Naive thymus-derived CD4-positive, alpha-beta T cell (primary cell): ENCODE results near the gene STXBP3. TPM values are rescaled to one million over a fixed set of nuclear protein-coding genes. Genes with fewer than 3 reads are reported as not detected.

Experiments used
- ATAC-seq: fragments of 150-1000 bp; cut with Tn5 transposase; 2 replicates; pipeline ENCODE4 v1.10.0; 2021; ENCODE audit warnings: mild to moderate bottlenecking, moderate library complexity
- CTCF ChIA-PET: fragments of 350-600 bp; sonication (Branson Sonifier 250); formaldehyde crosslinking; loops from one replicate; lab custom pipeline; 2021; ENCODE audit warnings: antibody characterized with exemption; lab: Charles Lee
- POLR2A ChIA-PET: fragments of 350-600 bp; sonication (Branson Sonifier 250); formaldehyde crosslinking; loops from one replicate; lab custom pipeline; 2021; ENCODE audit warnings: antibody characterized with exemption, inconsistent platforms; lab: Charles Lee
- DNase-seq, 9 donors: peaks; one replicate each; pipeline versions ENCODE4 v3.0.0 to v3.0.0-alpha.2; 2020 to 2022; ENCODE audit warnings: mixed read lengths in 1 of 9
- H3K27ac ChIP-seq: one replicate; pipeline ENCODE4 v1.7.0; 2013; ENCODE audit warnings: mild to moderate bottlenecking, low read depth, low read length, moderate library complexity
- H3K27me3 ChIP-seq, 2 donors: one replicate each; pipeline ENCODE4 v1.7.0; 2013; ENCODE audit warnings: low read length in 2 of 2, mild to moderate bottlenecking in 2 of 2, moderate library complexity in 2 of 2; ENCODE audit not compliant: control insufficient read depth in 2 of 2, insufficient read depth in 2 of 2
- H3K36me3 ChIP-seq, 3 experiments: 1 replicate in 2 of 3; 2 replicates in 1 of 3; pipeline ENCODE4 v1.7.0; 2013; ENCODE audit warnings: low read length in 3 of 3, mild to moderate bottlenecking in 3 of 3, moderate library complexity in 1 of 3; ENCODE audit not compliant: insufficient read depth in 3 of 3, control insufficient read depth in 2 of 3
- H3K4me1 ChIP-seq, 2 donors: one replicate each; pipeline ENCODE4 v1.7.0; 2013; ENCODE audit warnings: low read length in 2 of 2, mild to moderate bottlenecking in 2 of 2, moderate library complexity in 1 of 2; ENCODE audit not compliant: control insufficient read depth in 2 of 2, insufficient read depth in 2 of 2
- H3K4me3 ChIP-seq: 2 replicates; pipeline ENCODE4 v1.7.0; 2013; ENCODE audit warnings: mild to moderate bottlenecking, low read length
- H3K9me3 ChIP-seq, 3 experiments: 1 replicate in 2 of 3; 2 replicates in 1 of 3; pipeline ENCODE4 v1.7.0; 2013; ENCODE audit warnings: low read length in 3 of 3; ENCODE audit not compliant: control insufficient read depth in 2 of 3
- H3K27ac Mint-ChIP-seq, 9 donors: one replicate each; pipeline ENCODE4 v1.8.0; 2020 to 2022; ENCODE audit warnings: mixed read lengths in 9 of 9, mild to moderate bottlenecking in 8 of 9, moderate library complexity in 5 of 9, inconsistent platforms in 2 of 9
- H3K27me3 Mint-ChIP-seq, 5 donors: one replicate each; pipeline ENCODE4 v1.8.0; 2021 to 2022; ENCODE audit warnings: mixed read lengths in 5 of 5, mild to moderate bottlenecking in 1 of 5
- H3K36me3 Mint-ChIP-seq, 5 donors: one replicate each; pipeline ENCODE4 v1.8.0; 2020 to 2022; ENCODE audit warnings: mixed read lengths in 5 of 5, mild to moderate bottlenecking in 3 of 5, inconsistent platforms in 1 of 5
- H3K4me1 Mint-ChIP-seq, 7 donors: one replicate each; pipeline ENCODE4 v1.8.0; 2020 to 2022; ENCODE audit warnings: mixed read lengths in 7 of 7, mild to moderate bottlenecking in 3 of 7, inconsistent platforms in 1 of 7
- H3K4me3 Mint-ChIP-seq, 10 donors: one replicate each; pipeline ENCODE4 v1.8.0; 2020 to 2022; ENCODE audit warnings: mild to moderate bottlenecking in 10 of 10, mixed read lengths in 10 of 10, moderate library complexity in 6 of 10, inconsistent platforms in 2 of 10
- H3K9me3 Mint-ChIP-seq, 11 donors: one replicate each; pipeline ENCODE4 v1.8.0; 2020 to 2022; ENCODE audit warnings: mixed read lengths in 11 of 11, mild to moderate bottlenecking in 4 of 11, inconsistent platforms in 1 of 11, moderate library complexity in 1 of 11
- intact Hi-C, 2 donors: fragments of 100-400 bp; cut with micrococcal nuclease; formaldehyde crosslinking; loops; one replicate each; pipeline ENCODE4 v1.15.1; 2023
- polyA plus RNA-seq, 2 donors: library from polyadenylated mRNA; unstranded; fragments of 300-500 nt; fragmentation: Illumina TruSeq; gene quantifications; one replicate each; pipeline ENCODE4 v1.2.3, GENCODE V29; 2021
- total RNA-seq, 6 experiments: library from RNA in 5 of 6; stranded (reverse) in 5 of 6; gene quantifications; 1 replicate in 5 of 6; 2 replicates in 1 of 6; pipeline ENCODE4 v1.2.3 and lab custom pipeline; 2021 to 2026

The STXBP3 gene
- total and polyA plus RNA-seq, 7 experiments from 2014 or later: 38.3 to 75.2 (median 53.0) TPM

DNA sequence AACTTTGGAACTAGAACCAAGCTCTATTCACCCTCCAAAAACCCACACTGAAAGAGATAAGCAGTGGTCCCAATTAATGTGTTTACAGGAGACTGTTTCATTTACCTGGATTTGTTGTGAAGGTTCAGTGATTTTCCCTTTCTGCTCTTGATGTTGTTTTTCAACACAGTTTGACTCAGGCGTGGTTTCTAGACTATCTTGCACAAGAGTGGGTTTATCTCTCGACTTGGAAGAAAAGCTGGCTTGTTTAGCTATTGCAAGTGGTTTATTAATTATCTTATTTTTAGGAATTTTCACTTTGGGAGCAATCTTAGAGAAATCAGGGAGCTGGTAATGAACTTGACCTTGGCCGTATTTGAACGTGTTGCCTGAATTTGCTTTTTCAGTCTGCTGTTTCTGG is 105.1 kb downstream of the STXBP3 start:
- Histone ChIP-seq H3K36me3 (no peaks in the 10 kb centered on the region), H3K9me3 (no peaks in the 10 kb centered on the region), H3K27me3 (no peaks in the 10 kb centered on the region), H3K4me3 (no peak overlapping the region), H3K4me1 (no peaks in the 10 kb centered on the region), H3K27ac (no peak overlapping the region)
- DNase-seq (no peak), ATAC-seq (no peak)
- ChIA-PET CTCF (interaction anchor here (1.5 kb wide), 1 partner anchor 22 kb away, joined by 5 read pairs; no protein-coding TSS in a partner anchor), POLR2A (interaction anchor here (0.6 kb wide), 2 partner anchors 51 to 53 kb away, joined by 3 read pairs; no protein-coding TSS in a partner anchor)
- no peak overlapping the region for H3K4me3 Mint-ChIP-seq
- H3K27me3 Mint-ChIP-seq: peaks cover 7 to 40% (median 17%) of the 10 kb centered on the region in 5 donors
- intact Hi-C loops: no loop called here
- H3K9me3 Mint-ChIP-seq: peaks cover 0 to 2% (median 0%) of the 10 kb centered on the region in 11 donors
- no peak overlapping the region for H3K27ac Mint-ChIP-seq
- peaks cover 0 to 3% (median 0%) of the 10 kb centered on the region in 5 donors for H3K36me3 Mint-ChIP-seq
- H3K4me1 Mint-ChIP-seq: peaks cover 4 to 16% (median 7%) of the 10 kb centered on the region in 7 donors

- intact Hi-C loops: no loop called here
- Histone ChIP-seq H3K4me3 (no peak overlapping the region), H3K36me3 (no peaks in the 10 kb centered on the region), H3K9me3 (no peaks in the 10 kb centered on the region), H3K27ac (no peak overlapping the region), H3K4me1 (no peaks in the 10 kb centered on the region), H3K27me3 (no peaks in the 10 kb centered on the region)
- no peak for DNase-seq
- Mint-ChIP-seq H3K36me3 (peaks cover 0 to 3% (median 0%) of the 10 kb centered on the region in 5 donors), H3K4me3 (peak overlapping the region in 1 of 10 donors; percentile 40), H3K9me3 (peaks cover 0 to 2% (median 0%) of the 10 kb centered on the region in 11 donors), H3K27ac (no peak overlapping the region), H3K27me3 (peaks cover 7 to 44% (median 19%) of the 10 kb centered on the region in 5 donors), H3K4me1 (peaks cover 4 to 16% (median 7%) of the 10 kb centered on the region in 7 donors)
- peak; percentile 51 for ATAC-seq
- POLR2A ChIA-PET: no interaction called here
- CTCF ChIA-PET: interaction anchor here (1.5 kb wide), 1 partner anchor 23 kb away, joined by 5 read pairs; no protein-coding TSS in a partner anchor
Measured at GRCh38 chr1:108852221-108852975, 105.9 kb downstream of the STXBP3 start.

DNA sequence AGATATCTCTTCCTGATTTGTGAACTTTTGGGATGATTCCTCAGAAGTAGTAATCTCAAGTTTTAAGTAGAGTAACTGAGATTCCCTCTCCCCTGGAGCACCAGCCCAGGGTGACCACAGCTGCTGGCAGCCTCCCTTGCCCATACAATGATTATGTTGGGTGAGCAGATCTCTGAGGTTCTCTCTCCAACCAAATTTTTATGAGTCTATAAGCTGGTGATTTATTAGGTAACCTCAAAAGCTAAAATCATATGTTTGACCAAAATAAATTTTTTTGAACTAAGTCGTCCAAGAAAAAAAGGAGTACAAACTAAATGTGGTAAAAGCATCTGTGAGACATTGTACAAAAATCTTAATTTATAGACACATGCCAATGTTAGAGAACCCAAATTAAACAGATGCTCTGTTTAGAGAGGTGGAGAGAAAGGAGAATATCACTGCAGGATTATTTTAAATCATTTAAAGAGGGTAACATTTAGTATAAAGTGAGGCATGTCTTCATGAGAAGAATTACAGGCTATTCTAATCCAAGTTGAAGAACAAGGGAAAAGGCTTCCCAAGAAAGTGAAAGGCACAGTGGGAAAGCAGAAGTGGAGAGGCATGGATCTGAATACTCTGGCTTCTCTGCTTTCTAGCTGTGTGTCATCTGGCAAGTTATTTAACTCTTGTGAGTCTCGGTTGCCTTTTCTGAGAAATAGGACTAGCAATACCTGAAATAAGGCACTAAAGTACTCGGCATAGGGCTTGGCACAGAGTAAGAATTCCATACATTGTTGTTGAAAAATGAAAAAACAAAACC is 107.9 kb downstream of the STXBP3 start:
- Histone ChIP-seq H3K36me3 (no peaks in the 10 kb centered on the region), H3K4me3 (no peak overlapping the region), H3K27me3 (no peaks in the 10 kb centered on the region), H3K27ac (no peak overlapping the region), H3K9me3 (no peaks in the 10 kb centered on the region), H3K4me1 (no peaks in the 10 kb centered on the region)
- peaks cover 7 to 52% (median 19%) of the 10 kb centered on the region in 5 donors for H3K27me3 Mint-ChIP-seq
- H3K27ac Mint-ChIP-seq: peak overlapping the region in 1 of 9 donors; percentile 41
- no peak overlapping the region for H3K4me3 Mint-ChIP-seq
- peaks cover 0 to 3% (median 0%) of the 10 kb centered on the region in 5 donors for H3K36me3 Mint-ChIP-seq
- POLR2A ChIA-PET: no interaction called here
- intact Hi-C loops: no loop called here
- peaks cover 6 to 22% (median 14%) of the 10 kb centered on the region in 7 donors for H3K4me1 Mint-ChIP-seq
- DNase-seq (no peak), ATAC-seq (no peak)
- CTCF ChIA-PET: no interaction called here
- H3K9me3 Mint-ChIP-seq: peaks cover 0 to 2% (median 0%) of the 10 kb centered on the region in 11 donors

GRCh38 chr1:108856994-108857393 is 110.5 kb downstream of the STXBP3 start, which contains the start of gene AKNAD1:
AKNAD1 (minus strand) TSS chr1:108857094; CDS start chr1:108852664, 4,430 bp downstream.
- Histone ChIP-seq H3K27me3 (no peaks in the 10 kb centered on the region), H3K4me3 (no peak within 1 kb of the TSS), H3K27ac (no peak within 1 kb of the TSS), H3K36me3 (no peaks in the 10 kb centered on the region), H3K4me1 (no peaks in the 10 kb centered on the region), H3K9me3 (no peaks in the 10 kb centered on the region)
- CTCF ChIA-PET: no interaction called here
- POLR2A ChIA-PET: no interaction called here
- Mint-ChIP-seq H3K27ac (no peak within 1 kb of the TSS), H3K27me3 (peaks cover 8 to 46% (median 31%) of the 10 kb centered on the region in 5 donors), H3K9me3 (peaks cover 0 to 2% (median 0%) of the 10 kb centered on the region in 11 donors), H3K4me1 (peaks cover 6 to 17% (median 14%) of the 10 kb centered on the region in 7 donors), H3K36me3 (peaks cover 0 to 2% (median 0%) of the 10 kb centered on the region in 5 donors), H3K4me3 (no peak within 1 kb of the TSS)
- DNase-seq (no peak), ATAC-seq (no peak)
- intact Hi-C loops: no loop called here

DNA sequence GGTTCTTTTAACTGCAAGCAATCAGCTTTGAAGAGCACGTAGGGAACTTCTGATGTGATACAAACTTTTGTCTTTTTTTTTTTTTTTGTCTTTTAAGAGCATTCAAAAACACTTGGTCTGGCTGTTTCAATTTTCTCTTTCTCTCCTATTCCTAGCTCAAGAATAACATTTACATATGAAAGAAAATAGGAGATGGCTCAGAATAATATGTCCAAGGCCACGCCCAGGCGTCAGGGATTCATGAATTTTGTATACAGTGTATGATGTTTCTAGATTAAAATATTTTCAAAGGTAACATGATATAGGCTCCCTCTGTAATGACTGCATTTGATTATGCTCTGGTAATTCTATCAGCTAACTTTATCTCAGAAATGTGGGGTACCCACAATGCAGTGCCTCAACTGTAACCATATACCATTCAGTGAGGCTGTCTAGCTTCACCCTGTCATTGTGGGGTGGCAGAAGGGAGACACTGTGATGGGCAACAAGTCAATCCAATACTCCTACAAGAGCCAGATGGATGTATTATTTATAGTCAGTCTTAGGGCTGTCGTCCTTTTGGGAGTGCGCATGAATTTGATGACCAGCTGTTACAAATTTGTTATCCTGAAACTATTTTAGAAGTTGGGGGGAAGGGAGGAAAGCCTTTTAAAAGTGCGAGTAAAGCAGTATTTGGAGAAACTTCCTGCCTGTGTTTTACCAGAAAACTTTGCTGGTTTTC is 111.9 kb downstream of the STXBP3 start:
- H3K9me3 ChIP-seq: no peaks in the 10 kb centered on the region
- Mint-ChIP-seq H3K9me3 (peaks cover 0 to 2% (median 0%) of the 10 kb centered on the region in 11 donors), H3K4me1 (peaks cover 0 to 14% (median 7%) of the 10 kb centered on the region in 7 donors), H3K36me3 (peaks cover 0 to 2% (median 0%) of the 10 kb centered on the region in 5 donors), H3K27ac (peak overlapping the region in 1 of 9 donors; percentile 9), H3K4me3 (peak overlapping the region in 1 of 10 donors; percentile 8), H3K27me3 (peaks cover 8 to 39% (median 28%) of the 10 kb centered on the region in 5 donors)
- intact Hi-C loops: no loop called here
- no peaks in the 10 kb centered on the region for H3K4me1 ChIP-seq
- CTCF ChIA-PET: interaction anchor here (0.7 kb wide), 1 partner anchor 10 kb away, joined by 3 read pairs; no protein-coding TSS in a partner anchor
- no peak overlapping the region for H3K27ac ChIP-seq
- H3K36me3 ChIP-seq: no peaks in the 10 kb centered on the region
- no peaks in the 10 kb centered on the region for H3K27me3 ChIP-seq
- POLR2A ChIA-PET: interaction anchor here (0.6 to 1.0 kb wide), 2 partner anchors 46 to 67 kb away, joined by 5 to 6 read pairs; no protein-coding TSS in a partner anchor
- ATAC-seq (no peak), DNase-seq (no peak)
- H3K4me3 ChIP-seq: no peak overlapping the region
